Caco-2 (cell line): ENCODE data around the gene ADAMTS3. TPM values are rescaled to one million over a fixed set of nuclear protein-coding genes. Genes with fewer than 3 reads are reported as not detected.

ENCODE experiments used
- BruUV-seq: library from RNA; stranded (reverse); fragments of 400-500 nt; replicated peaks from 2 replicates; lab custom pipeline; 2021; lab: Mats Ljungman, UMichigan
- CTCF ChIA-PET: fragments of 300-600 bp; sonication (Branson Sonifier 250); formaldehyde crosslinking; loops from one replicate; lab custom pipeline; 2022; ENCODE audit warnings: antibody characterized with exemption; lab: Charles Lee
- POLR2A ChIA-PET: fragments of 300-600 bp; sonication (Branson Sonifier 250); formaldehyde crosslinking; loops from one replicate; lab custom pipeline; 2022; ENCODE audit warnings: antibody characterized with exemption; lab: Charles Lee
- DNase-seq, 2 experiments: peaks; one replicate each; pipeline versions ENCODE4 v3.0.0 to v3.0.0-alpha.2; 2020 to 2022
- H3K27me3 ChIP-seq: replicated peaks from 2 replicates; pipeline ENCODE4 v1.6.0; 2011; ENCODE audit warnings: low read length; ENCODE audit not compliant: control insufficient read depth, insufficient read depth
- H3K36me3 ChIP-seq: 2 replicates; pipeline ENCODE4 v1.5.1; 2011; ENCODE audit warnings: low read length; ENCODE audit not compliant: control insufficient read depth, insufficient read depth
- H3K4me1 ChIP-seq: fragments of 250-450 bp; sonication (Bioruptor Pico); 2 replicates; pipeline ENCODE4 v1.5.1; 2020; ENCODE audit warnings: mild to moderate bottlenecking
- H3K4me3 ChIP-seq: 2 replicates; pipeline ENCODE4 v1.5.1; 2011; ENCODE audit warnings: low read depth, mild to moderate bottlenecking, control low read depth, low read length
- H3K9me3 ChIP-seq: fragments of 250-450 bp; sonication (Bioruptor Pico); 2 replicates; pipeline ENCODE4 v1.5.1; 2020; ENCODE audit warnings: mild to moderate bottlenecking, moderate library complexity
- H3K27ac Mint-ChIP-seq: one replicate; pipeline ENCODE4 v1.8.0; 2022; ENCODE audit warnings: mixed read lengths; ENCODE audit not compliant: unreplicated experiment
- H3K27me3 Mint-ChIP-seq: one replicate; pipeline ENCODE4 v1.8.0; 2022; ENCODE audit warnings: mixed read lengths; ENCODE audit not compliant: insufficient read depth, unreplicated experiment
- H3K36me3 Mint-ChIP-seq: one replicate; pipeline ENCODE4 v1.8.0; 2022; ENCODE audit warnings: mild to moderate bottlenecking, mixed read lengths; ENCODE audit not compliant: insufficient read depth, unreplicated experiment
- H3K4me1 Mint-ChIP-seq: one replicate; pipeline ENCODE4 v1.8.0; 2022; ENCODE audit warnings: low read depth, mixed read lengths; ENCODE audit not compliant: unreplicated experiment
- H3K4me3 Mint-ChIP-seq: one replicate; pipeline ENCODE4 v1.8.0; 2022; ENCODE audit warnings: mild to moderate bottlenecking, moderate library complexity, mixed read lengths; ENCODE audit not compliant: unreplicated experiment
- H3K9me3 Mint-ChIP-seq: one replicate; pipeline ENCODE4 v1.8.0; 2022; ENCODE audit warnings: mixed read lengths; ENCODE audit not compliant: unreplicated experiment
- intact Hi-C: fragments of 100-400 bp; cut with micrococcal nuclease; formaldehyde crosslinking; loops from one replicate; pipeline ENCODE4 v1.10.0; 2022; ENCODE audit not compliant: unreplicated experiment
- total RNA-seq: library from RNA; stranded (reverse); gene quantifications from 2 replicates; pipeline ENCODE4 v1.2.3, GENCODE V29; 2022
- TF ChIP-seq, protein P1 (sequence below), 2 experiments: fragments of 200-600 bp in 1 of 2; IDR thresholded peaks; 1 replicate in 1 of 2; 2 replicates in 1 of 2; pipeline versions ENCODE4 v1.5.1 to v1.8.0; 2011 to 2022; ENCODE audit warnings: antibody characterized with exemption in 1 of 2, control low read depth in 1 of 2, inconsistent platforms in 1 of 2, low read depth in 1 of 2, low read length in 1 of 2, mild to moderate bottlenecking in 1 of 2, moderate library complexity in 1 of 2; ENCODE audit not compliant: insufficient read depth in 1 of 2, severe bottlenecking in 1 of 2, unreplicated experiment in 1 of 2

The ADAMTS3 gene
- total RNA-seq, 1 experiment from 2014 or later = not detected

GRCh38 chr4:72275381-72275780 is 293.6 kb downstream of the ADAMTS3 start:
- no peaks in the 10 kb centered on the region for H3K36me3 ChIP-seq
- Mint-ChIP-seq H3K9me3 (peaks cover 17% of the 10 kb centered on the region), H3K4me3 (no peak overlapping the region), H3K27me3 (no peaks in the 10 kb centered on the region), H3K27ac (no peak overlapping the region), H3K4me1 (no peaks in the 10 kb centered on the region), H3K36me3 (no peaks in the 10 kb centered on the region)
- TF ChIP-seq, protein P1, sequence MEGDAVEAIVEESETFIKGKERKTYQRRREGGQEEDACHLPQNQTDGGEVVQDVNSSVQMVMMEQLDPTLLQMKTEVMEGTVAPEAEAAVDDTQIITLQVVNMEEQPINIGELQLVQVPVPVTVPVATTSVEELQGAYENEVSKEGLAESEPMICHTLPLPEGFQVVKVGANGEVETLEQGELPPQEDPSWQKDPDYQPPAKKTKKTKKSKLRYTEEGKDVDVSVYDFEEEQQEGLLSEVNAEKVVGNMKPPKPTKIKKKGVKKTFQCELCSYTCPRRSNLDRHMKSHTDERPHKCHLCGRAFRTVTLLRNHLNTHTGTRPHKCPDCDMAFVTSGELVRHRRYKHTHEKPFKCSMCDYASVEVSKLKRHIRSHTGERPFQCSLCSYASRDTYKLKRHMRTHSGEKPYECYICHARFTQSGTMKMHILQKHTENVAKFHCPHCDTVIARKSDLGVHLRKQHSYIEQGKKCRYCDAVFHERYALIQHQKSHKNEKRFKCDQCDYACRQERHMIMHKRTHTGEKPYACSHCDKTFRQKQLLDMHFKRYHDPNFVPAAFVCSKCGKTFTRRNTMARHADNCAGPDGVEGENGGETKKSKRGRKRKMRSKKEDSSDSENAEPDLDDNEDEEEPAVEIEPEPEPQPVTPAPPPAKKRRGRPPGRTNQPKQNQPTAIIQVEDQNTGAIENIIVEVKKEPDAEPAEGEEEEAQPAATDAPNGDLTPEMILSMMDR (IDR thresholded peaks at IDR 0.05; ENCODE audit: insufficient read depth in 1 of 2, low read depth in 1 of 2, low read length in 1 of 2, severe bottlenecking in 1 of 2, unreplicated experiment in 1 of 2) = no peak
- no peaks in the 10 kb centered on the region for H3K27me3 ChIP-seq
- CTCF ChIA-PET = no interaction called here
- no peak overlapping the region for H3K4me3 ChIP-seq
- H3K9me3 ChIP-seq = no peaks in the 10 kb centered on the region
- BruUV-seq = no TSS peak
- DNase-seq = no peak
- POLR2A ChIA-PET = no interaction called here
- H3K4me1 ChIP-seq = no peaks in the 10 kb centered on the region
- intact Hi-C loops = no loop called here

GRCh38 chr4:72274251-72274650 is 294.8 kb downstream of the ADAMTS3 start:
- Mint-ChIP-seq H3K27ac (no peak overlapping the region), H3K9me3 (peaks cover 20% of the 10 kb centered on the region), H3K36me3 (no peaks in the 10 kb centered on the region), H3K4me3 (no peak overlapping the region), H3K4me1 (no peaks in the 10 kb centered on the region), H3K27me3 (no peaks in the 10 kb centered on the region)
- no peaks in the 10 kb centered on the region for H3K27me3 ChIP-seq
- intact Hi-C loops = no loop called here
- ChIA-PET POLR2A (no interaction called here), CTCF (no interaction called here)
- DNase-seq = no peak
- H3K4me3 ChIP-seq = no peak overlapping the region
- TF ChIP-seq, protein P1 (IDR thresholded peaks at IDR 0.05; ENCODE audit: insufficient read depth in 1 of 2, low read depth in 1 of 2, low read length in 1 of 2, severe bottlenecking in 1 of 2, unreplicated experiment in 1 of 2) = no peak
- no TSS peak for BruUV-seq
- no peaks in the 10 kb centered on the region for H3K9me3 ChIP-seq
- H3K4me1 ChIP-seq = no peaks in the 10 kb centered on the region
- H3K36me3 ChIP-seq = no peaks in the 10 kb centered on the region

- POLR2A ChIA-PET = no interaction called here
- no peak overlapping the region for H3K4me3 ChIP-seq
- no TSS peak for BruUV-seq
- DNase-seq = no peak
- Mint-ChIP-seq H3K36me3 (no peaks in the 10 kb centered on the region), H3K9me3 (no peaks in the 10 kb centered on the region), H3K4me3 (no peak overlapping the region), H3K27me3 (no peaks in the 10 kb centered on the region), H3K4me1 (no peaks in the 10 kb centered on the region), H3K27ac (no peak overlapping the region)
- H3K36me3 ChIP-seq = no peaks in the 10 kb centered on the region
- intact Hi-C loops = no loop called here
- no peaks in the 10 kb centered on the region for H3K9me3 ChIP-seq
- TF ChIP-seq, protein P1 (IDR thresholded peaks at IDR 0.05; ENCODE audit: insufficient read depth in 1 of 2, low read depth in 1 of 2, low read length in 1 of 2, severe bottlenecking in 1 of 2, unreplicated experiment in 1 of 2) = no peak
- no peaks in the 10 kb centered on the region for H3K4me1 ChIP-seq
- CTCF ChIA-PET = no interaction called here
- H3K27me3 ChIP-seq = no peaks in the 10 kb centered on the region
Measured at GRCh38 chr4:72255269-72255668, 313.8 kb downstream of the ADAMTS3 start.
